Measurements from ENCODE around the gene AGAP3.

DNA sequence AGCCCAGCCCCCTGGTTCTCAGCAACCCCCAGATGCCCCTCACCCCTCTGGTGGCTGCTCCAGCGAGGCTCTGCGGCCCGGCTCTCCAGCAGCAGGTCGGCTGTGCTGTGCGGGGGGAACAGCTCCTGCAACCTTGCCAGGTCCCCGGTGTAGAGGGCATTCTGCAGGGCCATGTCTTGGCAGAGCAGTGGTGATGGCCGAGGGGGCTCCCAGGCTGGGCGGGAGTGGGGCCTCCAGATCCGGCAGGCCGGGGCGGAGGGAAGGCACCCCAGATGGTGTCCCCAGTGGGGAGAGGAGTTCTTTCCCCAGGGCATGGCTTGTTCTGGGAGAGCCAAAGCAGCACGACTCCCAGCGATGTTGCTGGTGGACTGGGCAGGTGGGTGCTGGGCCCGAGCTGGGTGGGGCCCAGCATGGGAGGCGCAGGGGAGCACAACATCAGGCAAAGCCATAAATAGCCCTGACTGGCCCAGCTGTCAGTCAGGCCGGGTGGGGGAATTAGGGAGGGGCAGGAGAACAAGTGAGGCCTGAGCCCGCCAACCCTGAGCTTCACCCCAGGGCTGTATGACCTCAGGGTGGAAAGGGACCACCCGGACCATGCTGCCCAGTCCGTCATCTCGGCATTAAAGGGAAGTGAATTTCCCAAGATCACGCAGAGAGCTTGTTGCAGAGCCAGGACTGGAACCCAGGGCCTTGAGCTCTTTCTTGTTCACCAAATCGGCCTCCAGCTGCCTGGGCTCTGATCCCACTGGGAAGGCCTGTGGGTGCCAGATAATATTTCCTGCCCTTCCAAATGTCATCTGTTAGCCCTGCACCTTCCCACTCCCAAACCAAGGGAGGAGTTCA lies 101.4 kb downstream of the AGAP3 start:
- TF ChIP-seq, protein P1, sequence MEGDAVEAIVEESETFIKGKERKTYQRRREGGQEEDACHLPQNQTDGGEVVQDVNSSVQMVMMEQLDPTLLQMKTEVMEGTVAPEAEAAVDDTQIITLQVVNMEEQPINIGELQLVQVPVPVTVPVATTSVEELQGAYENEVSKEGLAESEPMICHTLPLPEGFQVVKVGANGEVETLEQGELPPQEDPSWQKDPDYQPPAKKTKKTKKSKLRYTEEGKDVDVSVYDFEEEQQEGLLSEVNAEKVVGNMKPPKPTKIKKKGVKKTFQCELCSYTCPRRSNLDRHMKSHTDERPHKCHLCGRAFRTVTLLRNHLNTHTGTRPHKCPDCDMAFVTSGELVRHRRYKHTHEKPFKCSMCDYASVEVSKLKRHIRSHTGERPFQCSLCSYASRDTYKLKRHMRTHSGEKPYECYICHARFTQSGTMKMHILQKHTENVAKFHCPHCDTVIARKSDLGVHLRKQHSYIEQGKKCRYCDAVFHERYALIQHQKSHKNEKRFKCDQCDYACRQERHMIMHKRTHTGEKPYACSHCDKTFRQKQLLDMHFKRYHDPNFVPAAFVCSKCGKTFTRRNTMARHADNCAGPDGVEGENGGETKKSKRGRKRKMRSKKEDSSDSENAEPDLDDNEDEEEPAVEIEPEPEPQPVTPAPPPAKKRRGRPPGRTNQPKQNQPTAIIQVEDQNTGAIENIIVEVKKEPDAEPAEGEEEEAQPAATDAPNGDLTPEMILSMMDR (IDR thresholded peaks at IDR 0.05) = no peak
- no peak for TF ChIP-seq EZH2 (IDR thresholded peaks at IDR 0.05; ENCODE audit: borderline replicate concordance, insufficient read depth, low read depth, low read length, poor library complexity, severe bottlenecking)
